Ishikawa (cell line): ENCODE results near the gene CCDC187.

Experiments
- CEBPB ChIP-seq: IDR thresholded peaks from 2 replicates; pipeline ENCODE4 v1.6.1; 2012
- FOXM1 ChIP-seq: IDR thresholded peaks from 2 replicates; pipeline ENCODE4 v1.6.1; 2012; ENCODE audit warnings: low read depth, borderline replicate concordance
- RAD21 ChIP-seq: IDR thresholded peaks from 2 replicates; pipeline ENCODE4 v1.6.1; 2012; ENCODE audit warnings: low read depth
- TF ChIP-seq, protein P1 (sequence below): IDR thresholded peaks from 2 replicates; pipeline ENCODE4 v1.6.1; 2012; ENCODE audit warnings: low read depth, mild to moderate bottlenecking

DNA sequence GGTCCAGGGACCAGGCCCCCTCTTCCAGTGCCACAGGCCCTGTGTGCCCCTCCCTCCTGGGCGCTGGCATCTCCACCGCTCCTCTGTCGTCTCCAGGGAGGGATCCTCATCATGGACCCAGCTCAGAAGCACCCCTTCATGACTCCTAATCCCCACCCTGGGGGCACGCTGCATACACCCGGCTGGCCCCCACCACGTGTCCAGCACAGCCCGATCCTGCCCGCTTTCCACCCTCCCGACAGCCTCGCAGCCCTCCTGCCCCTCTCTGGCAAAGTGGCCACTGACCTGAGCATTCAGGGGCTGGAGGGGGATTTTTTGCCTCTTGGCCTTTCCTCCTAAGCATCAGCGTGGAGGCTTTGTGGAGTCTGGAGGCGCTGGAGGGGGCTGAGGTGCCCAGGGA, 1.4 kb downstream of the CCDC187 start:
- TF ChIP-seq FOXM1: no peak
- TF ChIP-seq CEBPB: no peak
- TF ChIP-seq, protein P1, sequence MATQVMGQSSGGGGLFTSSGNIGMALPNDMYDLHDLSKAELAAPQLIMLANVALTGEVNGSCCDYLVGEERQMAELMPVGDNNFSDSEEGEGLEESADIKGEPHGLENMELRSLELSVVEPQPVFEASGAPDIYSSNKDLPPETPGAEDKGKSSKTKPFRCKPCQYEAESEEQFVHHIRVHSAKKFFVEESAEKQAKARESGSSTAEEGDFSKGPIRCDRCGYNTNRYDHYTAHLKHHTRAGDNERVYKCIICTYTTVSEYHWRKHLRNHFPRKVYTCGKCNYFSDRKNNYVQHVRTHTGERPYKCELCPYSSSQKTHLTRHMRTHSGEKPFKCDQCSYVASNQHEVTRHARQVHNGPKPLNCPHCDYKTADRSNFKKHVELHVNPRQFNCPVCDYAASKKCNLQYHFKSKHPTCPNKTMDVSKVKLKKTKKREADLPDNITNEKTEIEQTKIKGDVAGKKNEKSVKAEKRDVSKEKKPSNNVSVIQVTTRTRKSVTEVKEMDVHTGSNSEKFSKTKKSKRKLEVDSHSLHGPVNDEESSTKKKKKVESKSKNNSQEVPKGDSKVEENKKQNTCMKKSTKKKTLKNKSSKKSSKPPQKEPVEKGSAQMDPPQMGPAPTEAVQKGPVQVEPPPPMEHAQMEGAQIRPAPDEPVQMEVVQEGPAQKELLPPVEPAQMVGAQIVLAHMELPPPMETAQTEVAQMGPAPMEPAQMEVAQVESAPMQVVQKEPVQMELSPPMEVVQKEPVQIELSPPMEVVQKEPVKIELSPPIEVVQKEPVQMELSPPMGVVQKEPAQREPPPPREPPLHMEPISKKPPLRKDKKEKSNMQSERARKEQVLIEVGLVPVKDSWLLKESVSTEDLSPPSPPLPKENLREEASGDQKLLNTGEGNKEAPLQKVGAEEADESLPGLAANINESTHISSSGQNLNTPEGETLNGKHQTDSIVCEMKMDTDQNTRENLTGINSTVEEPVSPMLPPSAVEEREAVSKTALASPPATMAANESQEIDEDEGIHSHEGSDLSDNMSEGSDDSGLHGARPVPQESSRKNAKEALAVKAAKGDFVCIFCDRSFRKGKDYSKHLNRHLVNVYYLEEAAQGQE: no peak
- TF ChIP-seq RAD21: no peak
